Ecto neural progenitor cell (in vitro differentiated cells): ENCODE data around the gene PRR23C.
"Not testable (repeated sequence)": the region's sequence is repeated elsewhere in the genome, so short reads cannot be mapped to it uniquely, and the experiment has no call there.

Source experiments
- DNase-seq: peaks from one replicate; pipeline ENCODE4 v3.0.0-alpha.2; 2018; ENCODE audit warnings: low spot score

Gene PRR23C

GRCh38 chr3:139044366-139045210, at the start of gene PRR23C:
PRR23C (minus strand) TSS chr3:139044892; CDS start chr3:139044620, 272 bp downstream.
- no peak for DNase-seq

- DNase-seq, result no peak
Observed at GRCh38 chr3:139093840-139094239, 49.1 kb upstream of the PRR23C start.

GRCh38 chr3:139088462-139089324, 44.0 kb upstream of the PRR23C start:
- DNase-seq, result no peak

GRCh38 chr3:139087621-139088020, 42.9 kb upstream of the PRR23C start:
- no peak for DNase-seq

GRCh38 chr3:139084176-139084575, 39.5 kb upstream of the PRR23C start:
- no peak for DNase-seq

GRCh38 chr3:139074565-139075115, 29.9 kb upstream of the PRR23C start:
- no peak for DNase-seq

GRCh38 chr3:139062918-139063317, 18.2 kb upstream of the PRR23C start:
- no peak for DNase-seq

- DNase-seq, result no peak
Observed at GRCh38 chr3:139052802-139053600, 8.3 kb upstream of the PRR23C start.

- DNase-seq, result no peak
Observed at GRCh38 chr3:139043554-139044365, 932 bp downstream of the PRR23C start.

- DNase-seq, result no peak
Observed at GRCh38 chr3:139037478-139037877, 7.2 kb downstream of the PRR23C start.

- no peak for DNase-seq
Observed at GRCh38 chr3:139032326-139033002, 12.2 kb downstream of the PRR23C start.

- DNase-seq, result not testable (repeated sequence)
Observed at GRCh38 chr3:139030576-139030975, 14.1 kb downstream of the PRR23C start.

- no peak for DNase-seq
Observed at GRCh38 chr3:139024968-139025367, 19.7 kb downstream of the PRR23C start.

- DNase-seq, result no peak
Observed at GRCh38 chr3:139020868-139021234, 23.8 kb downstream of the PRR23C start, which contains the start of gene PRR23B. PRR23B (minus strand) TSS chr3:139020926; CDS start chr3:139020661, 265 bp downstream.

- DNase-seq, result no peak
Observed at GRCh38 chr3:139020036-139020867, 24.4 kb downstream of the PRR23C start.

GRCh38 chr3:139016430-139017048, 28.2 kb downstream of the PRR23C start:
- DNase-seq, result no peak

GRCh38 chr3:139006051-139006716, 38.5 kb downstream of the PRR23C start, which contains the start of gene PRR23A:
PRR23A (minus strand) TSS chr3:139006268; CDS start chr3:139006268, 0 bp downstream.
- no peak for DNase-seq

GRCh38 chr3:139005356-139005993, 39.2 kb downstream of the PRR23C start:
- DNase-seq, result no peak
